ENCODE results near the gene TP63. TPM values are rescaled to one million over a fixed set of nuclear protein-coding genes. Genes with fewer than 3 reads are reported as not detected.

TP63 gene
- total RNA-seq, 2 donors from 2014 or later: not detected

GRCh38 chr3:189824629-189825312 is 193.6 kb downstream of the TP63 start:
- WGBS, 2 experiments (ENCODE audit: insufficient coverage in 1 of 2, insufficient read length in 1 of 2): 64 to 84% methylated on average over 2 to 5 of the region's 5 CpGs
- Histone ChIP-seq H3K27me3 (ENCODE audit: control insufficient read depth, insufficient read depth, low read length, poor library complexity, severe bottlenecking) (no peaks in the 10 kb centered on the region), H3K36me3 (ENCODE audit: control insufficient read depth, insufficient read depth, low read length) (no peaks in the 10 kb centered on the region), H3K4me1 (ENCODE audit: control insufficient read depth, insufficient read depth, low read length) (no peaks in the 10 kb centered on the region), H3K9me3 (ENCODE audit: control insufficient read depth, low read length) (no peaks in the 10 kb centered on the region), H3K27ac (ENCODE audit: low read depth, low read length) (no peak overlapping the region), H3K4me3 (ENCODE audit: low read length) (no peak overlapping the region), H3K9ac (ENCODE audit: extremely low read depth, low read length, poor library complexity, severe bottlenecking) (no peak overlapping the region)
- no peaks in the 10 kb centered on the region for H3K36me3 Mint-ChIP-seq (ENCODE audit: low read depth)
- H3K4me3 Mint-ChIP-seq: no peak overlapping the region
- H3K4me1 Mint-ChIP-seq: peaks cover 10% of the 10 kb centered on the region
- H3K27me3 Mint-ChIP-seq (ENCODE audit: insufficient read depth): no peaks in the 10 kb centered on the region
- H3K9me3 Mint-ChIP-seq: no peaks in the 10 kb centered on the region
- DNase-seq: no peak
- TF ChIP-seq CTCF (conservative IDR thresholded peaks at IDR 0.05): no peak
- H3K27ac Mint-ChIP-seq: no peak overlapping the region

- WGBS, 2 experiments (ENCODE audit: insufficient coverage in 1 of 2, insufficient read length in 1 of 2): 94% methylated on average over 3 of the region's 3 CpGs; no CpG with 5 or more reads in 1 of the 2 experiments
- no peaks in the 10 kb centered on the region for H3K4me1 ChIP-seq (ENCODE audit: control insufficient read depth, insufficient read depth, low read length)
- Mint-ChIP-seq H3K4me3 (no peak overlapping the region), H3K27ac (no peak overlapping the region), H3K36me3 (ENCODE audit: low read depth) (no peaks in the 10 kb centered on the region), H3K4me1 (peaks cover 10% of the 10 kb centered on the region), H3K27me3 (ENCODE audit: insufficient read depth) (no peaks in the 10 kb centered on the region), H3K9me3 (no peaks in the 10 kb centered on the region)
- H3K4me3 ChIP-seq (ENCODE audit: low read length): no peak overlapping the region
- H3K36me3 ChIP-seq (ENCODE audit: control insufficient read depth, insufficient read depth, low read length): no peaks in the 10 kb centered on the region
- no peak for TF ChIP-seq CTCF (conservative IDR thresholded peaks at IDR 0.05)
- H3K27ac ChIP-seq (ENCODE audit: low read depth, low read length): no peak overlapping the region
- DNase-seq: no peak
- H3K9me3 ChIP-seq (ENCODE audit: control insufficient read depth, low read length): no peaks in the 10 kb centered on the region
- no peaks in the 10 kb centered on the region for H3K27me3 ChIP-seq (ENCODE audit: control insufficient read depth, insufficient read depth, low read length, poor library complexity, severe bottlenecking)
- no peak overlapping the region for H3K9ac ChIP-seq (ENCODE audit: extremely low read depth, low read length, poor library complexity, severe bottlenecking)
Observed at GRCh38 chr3:189826566-189826965, 195.4 kb downstream of the TP63 start.

GRCh38 chr3:189827108-189827507 is 195.9 kb downstream of the TP63 start:
- DNase-seq: no peak
- Mint-ChIP-seq H3K4me3 (no peak overlapping the region), H3K27ac (no peak overlapping the region), H3K9me3 (no peaks in the 10 kb centered on the region), H3K4me1 (peaks cover 10% of the 10 kb centered on the region), H3K27me3 (ENCODE audit: insufficient read depth) (no peaks in the 10 kb centered on the region), H3K36me3 (ENCODE audit: low read depth) (no peaks in the 10 kb centered on the region)
- H3K4me1 ChIP-seq (ENCODE audit: control insufficient read depth, insufficient read depth, low read length): no peaks in the 10 kb centered on the region
- no peak for TF ChIP-seq CTCF (conservative IDR thresholded peaks at IDR 0.05)
- H3K36me3 ChIP-seq (ENCODE audit: control insufficient read depth, insufficient read depth, low read length): no peaks in the 10 kb centered on the region
- no peak overlapping the region for H3K27ac ChIP-seq (ENCODE audit: low read depth, low read length)
- 86% methylated on average over 1 of the region's 1 CpG; no CpG with 5 or more reads in 1 of the 2 experiments for WGBS, 2 experiments (ENCODE audit: insufficient coverage in 1 of 2, insufficient read length in 1 of 2)
- H3K4me3 ChIP-seq (ENCODE audit: low read length): no peak overlapping the region
- H3K27me3 ChIP-seq (ENCODE audit: control insufficient read depth, insufficient read depth, low read length, poor library complexity, severe bottlenecking): no peaks in the 10 kb centered on the region
- no peak overlapping the region for H3K9ac ChIP-seq (ENCODE audit: extremely low read depth, low read length, poor library complexity, severe bottlenecking)
- no peaks in the 10 kb centered on the region for H3K9me3 ChIP-seq (ENCODE audit: control insufficient read depth, low read length)
